NCI-H1092 (cell line): ENCODE measurements around the gene TIMP1.

Source experiments
- DNase-seq: peaks from one replicate; lab custom pipeline; 2025; lab: John Stamatoyannopoulos, UW

TIMP1 gene

GRCh38 chrX:47573341-47574075, 8.7 kb upstream of the TIMP1 start:
- DNase-seq, result no peak

- DNase-seq, result no peak
Observed at GRCh38 chrX:47574076-47574546, 8.1 kb upstream of the TIMP1 start.

- DNase-seq, result no peak
Observed at GRCh38 chrX:47574547-47575301, 7.5 kb upstream of the TIMP1 start.

- DNase-seq, result no peak
Observed at GRCh38 chrX:47576021-47576898, 6.0 kb upstream of the TIMP1 start.

- DNase-seq, result no peak
Observed at GRCh38 chrX:47577424-47577823, 4.8 kb upstream of the TIMP1 start.

- no peak for DNase-seq
Observed at GRCh38 chrX:47577901-47578300, 4.3 kb upstream of the TIMP1 start.

- DNase-seq, result no peak
Observed at GRCh38 chrX:47578692-47579091, 3.5 kb upstream of the TIMP1 start.

- DNase-seq, result no peak
Observed at GRCh38 chrX:47579537-47579936, 2.7 kb upstream of the TIMP1 start.

- DNase-seq, result no peak
Observed at GRCh38 chrX:47583240-47583861, 1.1 kb downstream of the TIMP1 start.

- DNase-seq, result no peak
Observed at GRCh38 chrX:47584714-47585113, 2.5 kb downstream of the TIMP1 start.

- no peak for DNase-seq
Observed at GRCh38 chrX:47585273-47585672, 3.0 kb downstream of the TIMP1 start.

GRCh38 chrX:47586043-47586787, 4.0 kb downstream of the TIMP1 start:
- no peak for DNase-seq

GRCh38 chrX:47587091-47587891, 5.1 kb downstream of the TIMP1 start:
- DNase-seq, result no peak

GRCh38 chrX:47587906-47588735, 5.9 kb downstream of the TIMP1 start:
- DNase-seq, result no peak

GRCh38 chrX:47590984-47591383, 8.7 kb downstream of the TIMP1 start:
- no peak for DNase-seq

GRCh38 chrX:47593522-47593921, 11.3 kb downstream of the TIMP1 start:
- DNase-seq, result no peak

GRCh38 chrX:47595716-47596251, 13.5 kb downstream of the TIMP1 start:
- DNase-seq, result no peak

GRCh38 chrX:47596256-47596655, 14.0 kb downstream of the TIMP1 start:
- DNase-seq, result no peak

GRCh38 chrX:47597222-47597621, 15.0 kb downstream of the TIMP1 start:
- no peak for DNase-seq
